OCI-LY1 (cell line): Measurements from ENCODE around the gene TIAM1.

Experiments used
- CTCF ChIP-seq: fragments of 200-600 bp; sonication (generic), shearing (Covaris generic); IDR thresholded peaks from 2 replicates; pipeline ENCODE4 v1.5.1; 2017; ENCODE audit warnings: mild to moderate bottlenecking, antibody characterized with exemption, low read length, moderate library complexity, mixed read lengths
- EZH2 ChIP-seq: fragments of 200-600 bp; sonication (generic), shearing (Covaris generic); IDR thresholded peaks from 2 replicates; pipeline ENCODE4 v1.8.0; 2017; ENCODE audit warnings: borderline replicate concordance, mixed run types, mild to moderate bottlenecking, antibody characterized with exemption, low read length, moderate library complexity, mixed read lengths

- TF ChIP-seq CTCF (no peak), EZH2 (no peak)
Measured at GRCh38 chr21:31332525-31332924, 11.5 kb downstream of the TIAM1 start.
